ENCODE data around the gene PDIK1L. TPM values are rescaled to one million over a fixed set of nuclear protein-coding genes. Genes with fewer than 3 reads are reported as not detected.

Gene PDIK1L
- total RNA-seq, 1 donor from 2014 or later = 6.8 TPM

DNA sequence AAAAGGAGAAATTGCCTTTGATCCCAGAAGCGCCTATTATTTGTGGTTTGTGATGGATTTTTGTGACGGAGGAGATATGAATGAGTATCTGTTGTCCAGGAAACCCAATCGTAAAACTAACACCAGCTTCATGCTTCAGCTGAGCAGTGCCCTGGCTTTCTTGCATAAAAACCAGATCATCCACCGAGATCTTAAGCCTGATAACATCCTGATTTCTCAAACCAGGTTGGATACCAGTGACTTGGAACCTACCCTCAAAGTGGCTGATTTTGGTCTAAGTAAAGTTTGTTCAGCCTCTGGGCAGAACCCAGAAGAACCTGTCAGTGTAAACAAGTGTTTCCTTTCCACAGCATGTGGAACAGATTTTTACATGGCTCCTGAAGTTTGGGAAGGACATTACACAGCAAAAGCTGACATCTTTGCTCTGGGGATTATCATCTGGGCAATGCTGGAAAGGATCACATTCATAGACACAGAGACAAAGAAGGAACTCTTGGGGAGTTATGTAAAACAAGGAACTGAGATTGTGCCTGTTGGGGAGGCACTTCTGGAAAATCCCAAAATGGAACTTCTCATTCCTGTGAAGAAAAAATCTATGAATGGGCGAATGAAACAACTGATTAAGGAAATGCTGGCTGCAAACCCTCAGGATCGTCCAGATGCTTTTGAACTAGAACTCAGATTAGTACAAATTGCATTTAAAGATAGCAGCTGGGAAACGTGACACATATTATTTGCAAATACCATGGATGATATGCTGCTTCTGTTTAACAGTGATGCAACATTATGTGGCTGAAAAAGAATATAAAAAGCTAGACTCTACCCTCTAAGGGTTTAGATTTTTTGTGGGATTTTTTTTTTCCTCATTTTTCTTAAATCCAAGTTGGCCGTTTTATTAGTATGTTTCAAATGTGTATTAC is 10.5 kb downstream of the PDIK1L start:
- no peaks in the 10 kb centered on the region for H3K9me3 Mint-ChIP-seq (ENCODE audit: unreplicated experiment)
- no peak for DNase-seq (ENCODE audit: low spot score)
- H3K4me3 Mint-ChIP-seq (ENCODE audit: unreplicated experiment) = no peak overlapping the region
- H3K4me1 Mint-ChIP-seq (ENCODE audit: unreplicated experiment) = peaks cover under 1% of the 10 kb centered on the region
- H3K27me3 Mint-ChIP-seq (ENCODE audit: unreplicated experiment) = no peaks in the 10 kb centered on the region
- peaks cover 4% of the 10 kb centered on the region for H3K36me3 Mint-ChIP-seq (ENCODE audit: low read depth, unreplicated experiment)
- H3K27ac Mint-ChIP-seq (ENCODE audit: unreplicated experiment) = no peak overlapping the region
- TF ChIP-seq, protein P1, sequence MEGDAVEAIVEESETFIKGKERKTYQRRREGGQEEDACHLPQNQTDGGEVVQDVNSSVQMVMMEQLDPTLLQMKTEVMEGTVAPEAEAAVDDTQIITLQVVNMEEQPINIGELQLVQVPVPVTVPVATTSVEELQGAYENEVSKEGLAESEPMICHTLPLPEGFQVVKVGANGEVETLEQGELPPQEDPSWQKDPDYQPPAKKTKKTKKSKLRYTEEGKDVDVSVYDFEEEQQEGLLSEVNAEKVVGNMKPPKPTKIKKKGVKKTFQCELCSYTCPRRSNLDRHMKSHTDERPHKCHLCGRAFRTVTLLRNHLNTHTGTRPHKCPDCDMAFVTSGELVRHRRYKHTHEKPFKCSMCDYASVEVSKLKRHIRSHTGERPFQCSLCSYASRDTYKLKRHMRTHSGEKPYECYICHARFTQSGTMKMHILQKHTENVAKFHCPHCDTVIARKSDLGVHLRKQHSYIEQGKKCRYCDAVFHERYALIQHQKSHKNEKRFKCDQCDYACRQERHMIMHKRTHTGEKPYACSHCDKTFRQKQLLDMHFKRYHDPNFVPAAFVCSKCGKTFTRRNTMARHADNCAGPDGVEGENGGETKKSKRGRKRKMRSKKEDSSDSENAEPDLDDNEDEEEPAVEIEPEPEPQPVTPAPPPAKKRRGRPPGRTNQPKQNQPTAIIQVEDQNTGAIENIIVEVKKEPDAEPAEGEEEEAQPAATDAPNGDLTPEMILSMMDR (IDR thresholded peaks at IDR 0.05; ENCODE audit: unreplicated experiment) = no peak

DNA sequence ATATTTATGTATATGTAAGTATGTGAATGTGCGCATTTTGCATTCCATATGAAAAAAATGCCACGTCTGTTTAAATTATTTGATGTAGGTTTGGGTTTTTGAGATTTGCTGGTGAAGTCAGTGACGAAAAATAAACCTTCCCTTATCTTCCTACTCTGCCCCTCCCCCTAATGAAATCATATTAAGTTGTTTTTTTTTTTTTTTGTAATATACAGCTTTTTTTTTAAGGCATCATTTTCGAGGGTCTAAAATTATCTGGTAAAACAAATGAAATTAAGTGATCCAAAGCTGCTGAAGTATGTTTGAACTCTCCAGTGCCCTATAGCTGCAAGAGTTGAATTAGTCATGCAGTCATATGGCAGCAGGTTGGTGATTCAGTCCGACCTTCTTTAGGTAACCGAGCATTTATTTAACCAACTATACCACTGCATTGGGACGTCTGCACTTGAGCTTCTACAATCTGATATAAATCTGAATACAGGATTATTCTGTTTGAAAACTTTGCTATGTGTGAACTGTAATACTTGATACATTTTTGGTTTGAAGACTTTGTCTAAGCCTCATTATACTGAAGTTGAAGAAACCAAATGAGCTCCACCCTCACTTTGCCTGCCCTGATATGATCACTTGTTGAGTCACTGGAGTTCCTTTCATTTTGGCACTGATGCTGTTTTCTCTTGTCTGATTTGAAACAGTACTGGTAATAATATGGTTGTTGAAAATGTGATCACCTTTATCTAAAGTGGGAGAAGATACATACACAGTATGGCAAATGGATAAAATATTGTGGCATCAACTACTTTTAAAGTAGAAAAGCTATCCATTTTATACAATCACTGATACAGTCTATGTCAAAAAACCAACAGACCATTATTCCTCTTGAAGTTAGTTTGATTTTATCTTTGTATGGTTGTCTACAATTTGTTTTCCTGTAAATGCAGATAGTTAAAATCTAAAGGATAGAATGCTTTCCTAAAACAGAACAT is 11.7 kb downstream of the PDIK1L start:
- no peak for DNase-seq (ENCODE audit: low spot score)
- no peaks in the 10 kb centered on the region for H3K9me3 Mint-ChIP-seq (ENCODE audit: unreplicated experiment)
- H3K36me3 Mint-ChIP-seq (ENCODE audit: low read depth, unreplicated experiment) = peaks cover 4% of the 10 kb centered on the region
- H3K4me3 Mint-ChIP-seq (ENCODE audit: unreplicated experiment) = no peak overlapping the region
- TF ChIP-seq, protein P1 (IDR thresholded peaks at IDR 0.05; ENCODE audit: unreplicated experiment) = no peak
- peaks cover 11% of the 10 kb centered on the region for H3K4me1 Mint-ChIP-seq (ENCODE audit: unreplicated experiment)
- no peak overlapping the region for H3K27ac Mint-ChIP-seq (ENCODE audit: unreplicated experiment)
- peaks cover 2% of the 10 kb centered on the region for H3K27me3 Mint-ChIP-seq (ENCODE audit: unreplicated experiment)

DNA sequence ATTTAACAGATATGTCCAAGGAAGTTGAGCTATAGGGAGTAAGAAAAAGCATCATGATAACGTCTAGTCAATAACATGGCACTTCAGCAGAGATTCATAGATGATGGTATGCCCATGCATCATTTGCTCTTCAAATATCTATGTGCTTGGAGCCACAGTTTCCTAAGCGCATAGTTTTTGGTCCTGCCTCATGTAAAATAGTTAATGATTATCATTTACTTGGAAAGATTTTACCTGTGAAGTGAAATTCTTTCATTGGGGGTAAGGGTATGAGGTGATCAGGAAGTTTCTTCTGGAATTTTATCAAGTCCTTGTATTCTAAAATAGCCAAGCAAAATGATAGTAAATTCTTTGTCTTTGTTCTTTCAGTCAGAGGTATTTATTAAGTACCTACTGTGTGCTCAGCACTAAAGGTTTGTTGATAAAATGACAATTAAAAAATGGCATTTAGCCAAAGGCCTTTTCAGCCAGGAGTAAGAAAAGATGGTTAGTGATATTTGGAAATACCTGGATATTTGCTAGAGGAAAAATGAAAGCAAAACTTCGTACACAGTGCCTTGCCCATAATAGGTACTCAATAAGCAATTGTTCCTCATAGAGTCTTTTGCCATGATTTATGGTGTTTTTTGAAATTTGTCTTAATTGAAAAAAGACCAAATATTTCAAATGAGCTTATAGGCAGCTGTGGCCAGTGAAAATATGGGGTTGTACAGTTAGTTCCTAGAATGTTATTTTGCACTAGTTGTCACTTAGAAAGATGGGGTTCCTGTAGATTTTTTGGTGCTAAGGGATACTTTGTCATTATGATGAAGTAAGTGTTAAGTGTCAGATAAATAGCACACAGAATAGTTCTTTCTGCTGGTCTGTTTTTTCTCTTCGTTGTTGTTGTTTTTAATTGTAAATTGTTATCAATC is 13.1 kb downstream of the PDIK1L start:
- Mint-ChIP-seq H3K27me3 (ENCODE audit: unreplicated experiment) (peaks cover 2% of the 10 kb centered on the region), H3K4me3 (ENCODE audit: unreplicated experiment) (no peak overlapping the region), H3K36me3 (ENCODE audit: low read depth, unreplicated experiment) (no peaks in the 10 kb centered on the region), H3K9me3 (ENCODE audit: unreplicated experiment) (no peaks in the 10 kb centered on the region), H3K4me1 (ENCODE audit: unreplicated experiment) (peaks cover 11% of the 10 kb centered on the region), H3K27ac (ENCODE audit: unreplicated experiment) (no peak overlapping the region)
- DNase-seq (ENCODE audit: low spot score) = no peak
- TF ChIP-seq, protein P1 (IDR thresholded peaks at IDR 0.05; ENCODE audit: unreplicated experiment) = no peak

DNA sequence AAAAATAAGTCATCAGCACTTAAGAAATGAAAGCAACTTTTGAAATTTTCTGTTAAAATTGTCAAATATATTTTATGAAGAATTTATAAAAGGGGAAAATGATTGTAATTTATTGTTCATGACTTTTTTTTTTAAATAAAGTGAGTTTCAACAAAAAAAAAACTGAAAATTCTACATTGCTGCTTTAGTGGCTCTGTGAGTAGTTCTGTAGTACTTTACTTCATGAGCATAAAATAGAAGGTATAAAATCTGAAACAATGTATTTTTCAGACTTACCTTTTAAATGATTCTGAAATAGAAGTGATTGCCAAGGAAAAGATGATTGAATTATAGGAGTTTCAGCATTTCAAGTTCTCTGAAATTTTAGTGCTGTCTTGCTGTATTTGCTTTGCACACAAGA is 13.8 kb downstream of the PDIK1L start:
- H3K27me3 Mint-ChIP-seq (ENCODE audit: unreplicated experiment) = peaks cover 2% of the 10 kb centered on the region
- TF ChIP-seq, protein P1 (IDR thresholded peaks at IDR 0.05; ENCODE audit: unreplicated experiment) = no peak
- no peaks in the 10 kb centered on the region for H3K9me3 Mint-ChIP-seq (ENCODE audit: unreplicated experiment)
- no peak for DNase-seq (ENCODE audit: low spot score)
- H3K4me3 Mint-ChIP-seq (ENCODE audit: unreplicated experiment) = no peak overlapping the region
- H3K27ac Mint-ChIP-seq (ENCODE audit: unreplicated experiment) = no peak overlapping the region
- H3K4me1 Mint-ChIP-seq (ENCODE audit: unreplicated experiment) = peaks cover 11% of the 10 kb centered on the region
- H3K36me3 Mint-ChIP-seq (ENCODE audit: low read depth, unreplicated experiment) = no peaks in the 10 kb centered on the region
